HG02571 (cell line): ENCODE results near the gene TPI1.

Experiments used
- ATAC-seq: cut with Tn5 transposase; IDR thresholded peaks from one replicate; pipeline ENCODE4 v1.9.1; 2021; ENCODE audit warnings: mild to moderate bottlenecking, moderate library complexity; ENCODE audit not compliant: unreplicated experiment

Gene TPI1

DNA sequence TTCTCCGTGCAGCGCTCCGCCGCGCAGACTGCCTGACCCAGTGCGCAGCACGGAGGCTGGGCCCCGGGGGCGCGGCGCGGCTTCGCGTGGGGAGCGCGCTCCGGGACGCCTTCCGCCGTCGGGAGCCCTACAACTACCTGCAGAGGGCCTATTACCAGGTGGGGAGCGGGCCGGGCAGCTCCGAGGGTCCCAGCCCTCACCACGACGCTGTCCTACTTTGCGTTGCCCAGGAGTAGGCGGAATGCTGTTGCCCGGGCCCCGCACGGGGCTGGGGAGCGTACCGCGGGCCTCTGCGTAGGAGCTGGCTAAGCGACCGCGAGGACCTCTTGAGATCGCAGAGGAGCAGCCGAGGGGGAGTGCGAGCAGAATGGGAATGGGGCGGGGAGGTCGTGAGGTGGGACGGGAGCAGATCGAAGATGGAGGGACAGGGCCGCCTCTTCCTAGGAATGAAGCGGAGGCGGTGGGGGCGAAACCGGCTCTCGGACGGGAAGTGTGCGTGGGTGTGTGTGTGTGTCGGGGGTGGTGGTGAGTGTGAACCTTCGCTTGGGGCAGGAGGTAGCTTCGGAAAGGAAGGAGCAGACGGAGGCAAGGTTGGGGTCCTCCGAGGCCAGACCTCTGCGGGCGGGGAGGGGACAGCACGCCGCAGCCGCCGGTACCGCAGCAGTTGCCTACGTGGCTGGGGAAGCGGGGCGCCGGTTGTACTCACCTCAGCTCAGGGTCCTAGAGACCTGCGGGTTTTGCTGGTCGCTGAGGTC, 38.4 kb upstream of the TPI1 start:
- no peak for ATAC-seq

DNA sequence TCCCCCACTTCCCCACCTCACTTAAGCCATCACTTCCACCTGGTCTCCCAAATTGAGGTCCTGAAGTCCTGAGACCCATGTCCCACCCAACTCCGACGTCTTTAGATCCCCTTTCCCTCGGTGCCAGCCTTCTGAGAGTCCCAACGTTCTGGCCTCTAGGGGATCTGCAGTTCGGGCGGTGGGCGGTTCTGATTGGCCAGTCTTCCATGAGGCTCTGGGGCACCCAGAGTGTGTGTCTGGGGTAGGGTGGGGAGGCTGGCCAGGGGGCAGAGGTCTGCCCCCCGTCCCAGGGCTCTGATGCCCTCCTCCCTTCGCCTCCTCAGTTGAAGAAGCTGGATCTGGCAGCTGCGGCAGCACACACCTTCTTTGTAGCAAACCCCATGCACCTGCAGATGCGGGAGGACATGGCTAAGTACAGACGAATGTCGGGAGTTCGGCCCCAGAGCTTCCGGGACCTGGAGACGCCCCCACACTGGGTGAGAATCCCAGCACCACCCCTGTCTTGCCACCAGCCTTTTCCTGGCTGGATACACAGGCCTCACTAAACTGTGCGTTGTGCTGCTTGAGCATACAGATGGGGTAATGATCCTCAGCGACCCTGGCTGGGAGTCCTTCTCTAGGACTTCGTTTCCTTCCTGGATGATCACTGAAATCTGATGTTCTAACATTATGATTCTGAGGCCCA, 37.7 kb upstream of the TPI1 start:
- no peak for ATAC-seq

DNA sequence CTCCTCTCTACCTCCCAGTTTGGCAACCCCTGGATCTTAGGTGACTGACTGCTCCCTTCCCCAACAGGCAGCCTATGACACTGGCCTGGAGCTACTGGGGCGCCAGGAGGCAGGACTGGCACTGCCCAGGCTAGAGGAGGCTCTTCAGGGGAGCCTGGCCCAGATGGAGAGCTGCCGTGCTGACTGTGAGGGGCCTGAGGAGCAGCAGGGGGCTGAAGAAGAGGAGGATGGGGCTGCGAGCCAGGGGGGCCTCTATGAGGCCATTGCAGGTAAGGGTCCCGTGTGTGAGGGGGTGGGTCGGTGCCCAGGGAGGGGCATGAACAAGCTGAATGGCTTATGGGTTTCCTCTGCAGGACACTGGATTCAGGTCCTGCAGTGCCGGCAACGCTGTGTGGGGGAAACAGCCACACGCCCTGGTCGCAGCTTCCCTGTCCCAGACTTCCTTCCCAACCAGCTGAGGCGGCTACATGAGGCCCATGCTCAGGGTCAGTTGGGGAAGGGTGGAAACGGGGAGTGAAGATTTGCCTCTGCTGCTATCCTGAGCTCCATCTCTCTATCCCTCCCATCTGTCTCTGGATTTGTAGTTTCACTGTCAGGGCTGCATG, 36.9 kb upstream of the TPI1 start:
- ATAC-seq, result no peak

DNA sequence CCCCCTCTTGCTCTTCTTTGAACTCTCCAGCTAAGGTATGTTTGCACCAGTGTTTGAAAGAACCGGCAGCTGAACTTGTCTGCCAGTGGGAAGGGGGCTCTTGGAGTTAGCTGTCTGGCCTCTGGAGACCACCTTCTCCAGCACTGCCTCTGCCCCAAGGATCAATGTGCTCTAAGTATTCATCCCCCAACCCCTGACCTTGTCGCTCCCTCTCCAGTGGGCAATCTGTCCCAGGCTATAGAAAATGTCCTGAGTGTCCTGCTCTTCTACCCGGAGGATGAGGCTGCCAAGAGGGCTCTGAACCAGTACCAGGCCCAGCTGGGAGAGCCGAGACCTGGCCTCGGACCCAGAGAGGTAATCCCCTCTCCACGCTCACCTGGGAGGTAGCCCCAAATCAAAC, 36.3 kb upstream of the TPI1 start:
- ATAC-seq, result no peak

DNA sequence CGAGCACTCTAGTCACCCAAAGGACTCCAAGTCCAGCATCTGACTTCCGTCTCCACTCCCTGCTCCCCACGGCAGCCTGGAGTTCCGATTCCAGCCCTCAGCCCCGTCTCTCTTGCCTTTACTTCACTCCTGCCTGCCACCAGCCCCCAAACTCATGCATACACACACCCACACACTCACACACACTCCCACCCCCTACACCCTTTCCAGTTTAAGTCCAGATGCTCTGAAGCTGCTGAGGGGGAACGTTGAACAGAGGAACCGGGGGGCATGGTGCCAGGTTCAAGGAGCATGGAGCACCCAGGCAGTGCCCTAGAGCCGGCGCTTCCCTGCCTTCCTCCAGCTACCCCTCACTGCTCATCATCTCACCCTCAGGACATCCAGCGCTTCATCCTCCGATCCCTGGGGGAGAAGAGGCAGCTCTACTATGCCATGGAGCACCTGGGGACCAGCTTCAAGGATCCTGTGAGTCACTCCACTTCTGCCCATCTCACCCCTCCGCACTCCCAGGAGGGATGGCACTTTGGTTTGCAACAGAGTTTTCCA, 35.8 kb upstream of the TPI1 start:
- no peak for ATAC-seq

DNA sequence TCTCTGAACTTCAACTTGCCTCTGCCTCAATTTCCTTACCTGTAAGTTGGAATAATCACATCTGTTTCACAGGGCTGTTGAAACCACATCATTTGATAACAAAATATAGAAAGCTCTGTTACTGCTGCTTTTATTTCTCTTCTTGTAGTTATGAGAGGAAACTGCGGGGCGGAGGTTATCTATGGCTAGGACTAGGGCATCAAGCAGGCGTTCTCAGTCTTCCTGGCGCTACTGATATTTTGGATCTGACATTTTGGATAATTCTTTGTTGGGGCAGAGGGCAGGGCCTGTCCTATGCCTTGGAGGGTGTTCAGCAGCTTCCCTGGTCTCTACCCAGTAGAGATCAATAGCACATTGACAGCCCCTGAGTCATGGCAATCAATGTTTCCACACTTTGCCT, 35.2 kb upstream of the TPI1 start:
- ATAC-seq, result no peak

DNA sequence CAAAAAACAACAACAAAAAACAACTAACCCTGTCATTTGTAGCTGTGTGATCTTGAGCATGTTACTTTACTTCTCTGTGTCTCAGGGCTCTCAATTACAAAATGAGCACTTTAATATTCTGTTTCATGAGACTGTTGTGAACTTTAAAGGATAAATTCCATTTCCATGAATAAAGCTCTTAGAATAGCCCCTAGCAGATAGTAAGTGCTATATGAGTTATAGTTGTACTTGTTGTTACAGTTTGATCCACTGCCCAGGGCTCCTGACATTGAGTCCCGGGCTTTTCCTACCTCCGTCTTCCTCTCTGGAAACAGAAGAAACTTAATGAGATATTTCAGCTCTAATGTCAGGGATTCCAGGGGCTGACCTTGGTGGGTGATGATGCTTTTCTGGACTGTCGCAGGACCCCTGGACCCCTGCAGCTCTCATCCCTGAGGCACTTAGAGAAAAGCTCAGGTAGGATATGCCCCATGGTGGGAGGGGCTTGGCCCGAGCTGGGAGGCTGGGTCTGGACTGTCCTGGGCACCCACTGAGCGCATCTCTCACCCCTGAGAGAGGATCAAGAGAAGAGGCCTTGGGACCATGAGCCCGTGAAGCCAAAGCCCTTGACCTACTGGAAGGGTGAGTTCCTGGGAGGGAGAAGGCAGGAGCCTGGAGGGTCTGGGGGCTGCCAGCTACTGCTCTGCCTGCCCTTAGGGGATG, 34.0 kb upstream of the TPI1 start:
- ATAC-seq, result no peak

DNA sequence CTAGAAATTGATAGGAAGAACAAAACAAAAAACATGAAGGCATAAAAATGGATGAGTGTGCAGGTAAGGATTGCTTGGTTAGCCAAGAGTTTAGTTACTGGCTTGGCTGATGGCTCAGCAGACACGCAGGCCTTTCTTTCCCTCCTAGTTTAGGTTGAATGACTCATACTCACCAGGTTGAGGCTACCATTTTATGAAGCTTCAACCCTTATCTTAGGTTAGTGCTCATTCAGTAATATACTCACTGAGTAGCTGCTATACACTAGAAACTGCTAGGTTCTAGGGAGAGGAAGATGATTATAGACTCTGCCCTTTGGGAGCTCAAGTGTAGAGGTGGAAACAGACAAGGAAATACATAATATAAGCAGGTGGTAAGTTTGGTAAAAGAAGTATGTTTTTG, 33.1 kb upstream of the TPI1 start:
- ATAC-seq, result no peak

DNA sequence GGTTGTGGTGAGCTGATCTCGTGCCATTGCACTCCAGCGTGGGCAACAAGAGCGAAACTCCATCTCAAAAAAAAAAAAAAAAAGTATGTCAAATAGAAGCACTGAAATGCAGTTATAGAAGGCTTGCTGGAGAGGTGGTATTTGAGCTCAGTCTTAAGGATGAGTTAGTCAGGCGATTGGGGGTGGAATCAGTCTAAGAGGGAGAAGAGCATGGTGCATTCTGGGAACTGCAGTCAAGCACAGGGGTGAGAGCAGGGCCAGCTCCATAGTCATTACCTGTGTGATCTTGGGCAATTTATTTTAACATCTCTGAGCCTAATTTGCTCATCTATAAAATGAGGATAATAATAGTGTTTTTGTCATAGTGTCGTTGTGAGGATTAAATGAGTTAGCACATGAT, 32.5 kb upstream of the TPI1 start:
- no peak for ATAC-seq

DNA sequence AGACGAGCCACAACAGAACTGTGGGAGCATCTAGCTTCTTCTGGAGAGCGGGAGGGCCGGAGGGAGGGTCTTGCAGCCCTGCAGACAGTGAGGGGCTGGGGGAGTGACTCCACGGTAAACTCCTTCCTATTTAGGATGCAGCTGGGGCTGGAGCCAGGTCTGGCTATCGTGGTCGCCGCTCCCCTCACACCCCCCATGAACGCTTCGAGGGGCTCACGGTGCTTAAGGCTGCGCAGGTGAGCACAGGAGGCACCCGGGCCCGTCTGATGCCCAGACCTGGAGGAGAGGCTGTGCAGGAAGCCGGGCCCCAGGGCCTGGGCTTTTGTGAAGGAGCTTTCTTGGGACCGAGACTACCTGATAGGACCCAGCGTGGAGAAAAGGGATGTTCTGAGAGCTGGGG, 30.5 kb upstream of the TPI1 start:
- ATAC-seq, result no peak

DNA sequence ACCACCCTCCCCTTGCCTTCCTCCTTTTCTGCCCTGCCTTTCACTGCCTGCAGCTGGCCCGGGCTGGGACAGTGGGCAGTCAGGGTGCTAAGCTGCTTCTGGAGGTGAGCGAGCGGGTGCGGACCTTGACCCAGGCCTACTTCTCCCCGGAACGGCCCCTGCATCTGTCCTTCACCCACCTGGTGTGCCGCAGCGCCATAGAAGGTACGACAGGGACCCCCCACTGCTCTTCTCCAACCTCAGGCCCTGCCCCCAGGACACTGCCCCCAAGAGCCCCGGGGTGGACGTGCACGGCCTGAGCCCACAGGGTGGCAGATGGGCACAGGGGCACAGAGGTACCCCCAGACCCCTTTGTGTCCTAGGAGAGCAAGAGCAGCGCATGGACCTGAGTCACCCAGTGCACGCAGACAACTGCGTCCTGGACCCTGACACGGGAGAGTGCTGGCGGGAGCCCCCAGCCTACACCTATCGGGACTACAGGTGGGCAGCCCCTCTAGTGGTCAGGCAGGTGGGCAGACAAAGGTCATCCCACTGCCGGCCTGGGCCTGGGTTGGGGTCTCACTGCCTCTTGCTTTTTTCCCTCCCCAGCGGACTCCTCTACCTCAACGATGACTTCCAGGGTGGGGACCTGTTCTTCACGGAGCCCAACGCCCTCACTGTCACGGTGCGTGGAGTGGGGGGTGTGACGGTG, 29.8 kb upstream of the TPI1 start:
- ATAC-seq, result no peak

DNA sequence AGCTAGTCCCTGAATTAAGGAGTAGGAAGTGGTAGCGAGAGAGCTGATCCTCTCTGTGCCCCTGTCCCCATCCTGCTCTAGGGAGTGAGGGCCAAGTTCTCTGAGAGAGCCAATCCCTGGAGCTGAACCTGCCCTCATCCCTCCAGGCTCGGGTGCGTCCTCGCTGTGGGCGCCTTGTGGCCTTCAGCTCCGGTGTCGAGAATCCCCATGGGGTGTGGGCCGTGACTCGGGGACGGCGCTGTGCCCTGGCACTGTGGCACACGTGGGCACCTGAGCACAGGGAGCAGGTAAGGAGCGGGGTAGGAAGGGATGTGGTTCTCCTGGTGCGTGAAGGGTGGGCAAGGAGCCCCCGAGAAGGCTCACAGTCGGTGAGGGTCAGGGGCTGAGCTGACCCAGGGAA, 28.5 kb upstream of the TPI1 start:
- no peak for ATAC-seq

DNA sequence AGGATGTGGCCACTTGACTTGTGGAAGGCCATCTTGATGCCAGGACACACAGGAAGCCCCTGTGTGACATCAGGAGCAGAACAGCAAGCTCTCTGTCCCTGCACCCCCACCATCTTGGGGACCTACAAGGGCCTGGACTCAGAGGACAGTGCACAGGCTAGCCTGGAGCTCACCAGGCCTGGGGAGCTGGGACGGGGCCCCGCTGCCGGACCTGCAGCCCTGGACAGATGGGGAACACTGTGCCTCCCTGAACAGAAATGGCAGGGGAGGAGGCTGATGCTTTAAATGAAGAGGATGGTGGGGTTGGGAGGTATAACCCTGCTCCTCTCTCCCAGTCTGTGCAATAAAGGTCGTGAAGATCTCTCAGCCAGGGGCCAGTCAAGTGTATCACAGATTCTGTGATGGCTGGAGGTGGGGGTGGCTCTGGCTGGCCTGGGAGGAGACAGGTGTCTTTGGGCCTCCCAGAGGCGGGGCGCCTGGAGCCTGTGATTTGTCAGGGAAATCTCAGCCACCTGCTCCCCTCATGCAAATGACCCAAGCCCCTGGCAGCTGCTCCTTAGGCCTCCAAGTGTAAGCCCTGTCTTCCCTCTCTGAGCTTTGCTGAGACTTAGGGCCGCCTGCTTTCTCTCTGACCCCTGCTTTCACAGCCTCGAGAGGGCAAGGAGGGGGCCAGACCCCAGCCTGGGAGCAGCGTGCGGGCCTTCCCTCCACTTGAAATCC, 27.7 kb upstream of the TPI1 start:
- peak; percentile 79 for ATAC-seq

DNA sequence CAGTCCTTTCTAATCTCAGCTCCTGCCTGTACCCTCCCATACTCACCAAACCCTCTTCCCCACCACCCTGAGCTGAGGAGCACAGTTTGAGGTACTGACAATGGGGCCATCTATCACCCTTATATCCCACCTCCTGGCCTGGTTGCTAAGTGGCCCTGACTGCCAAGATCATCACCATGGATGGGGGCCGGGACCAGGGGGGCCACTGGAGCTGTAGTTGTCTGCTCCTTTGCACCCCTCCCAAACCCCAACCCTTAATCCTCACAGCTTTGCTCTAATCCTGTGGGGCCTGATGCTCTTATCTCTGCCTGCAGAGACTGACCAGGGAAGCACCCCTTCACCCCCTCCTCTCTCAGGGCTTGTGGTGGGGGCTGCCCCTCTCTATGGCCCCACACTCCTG, 27.0 kb upstream of the TPI1 start:
- peak; percentile 16 for ATAC-seq

DNA sequence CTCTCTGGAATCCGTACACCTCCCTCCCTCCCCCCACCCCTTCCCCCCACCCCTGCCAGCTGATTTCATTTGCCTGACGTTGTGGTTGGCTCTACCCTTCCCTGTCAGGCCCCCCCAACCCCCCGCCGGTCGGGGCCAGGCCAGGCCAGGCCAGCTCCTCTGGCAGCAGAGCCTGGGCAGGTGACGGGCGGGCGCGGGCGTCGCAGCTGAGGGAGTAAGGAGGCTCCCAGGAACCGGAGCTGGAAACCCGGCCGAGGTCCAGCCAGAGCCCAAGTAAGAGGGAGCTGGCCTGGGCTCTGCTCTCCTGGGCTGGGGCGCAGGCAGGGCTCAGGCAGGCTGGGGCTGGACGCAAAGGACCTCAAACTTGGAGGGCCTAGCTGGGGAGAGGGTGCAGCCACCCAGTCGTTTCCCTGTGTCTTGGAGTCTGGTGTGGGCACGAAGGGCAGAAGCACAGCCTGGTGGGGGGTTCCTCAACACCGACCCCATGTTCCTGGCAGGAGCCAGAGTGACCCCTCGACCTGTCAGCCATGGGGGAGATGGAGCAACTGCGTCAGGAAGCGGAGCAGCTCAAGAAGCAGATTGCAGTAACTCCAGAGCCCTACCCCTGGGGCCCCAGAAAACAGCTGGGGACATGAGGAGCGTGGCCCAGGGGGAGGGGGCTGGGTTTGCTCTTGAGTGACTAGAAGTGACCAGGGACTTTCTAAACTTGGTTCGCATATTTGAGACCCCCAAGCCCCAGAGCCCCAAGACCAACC, 26.4 kb upstream of the TPI1 start, which contains the start of gene GNB3:
TSS of gene GNB3 (plus strand) at position 165 of the 755 bp plus-strand sequence. CDS start at position 528, 363 bp downstream.
- no peak for ATAC-seq

DNA sequence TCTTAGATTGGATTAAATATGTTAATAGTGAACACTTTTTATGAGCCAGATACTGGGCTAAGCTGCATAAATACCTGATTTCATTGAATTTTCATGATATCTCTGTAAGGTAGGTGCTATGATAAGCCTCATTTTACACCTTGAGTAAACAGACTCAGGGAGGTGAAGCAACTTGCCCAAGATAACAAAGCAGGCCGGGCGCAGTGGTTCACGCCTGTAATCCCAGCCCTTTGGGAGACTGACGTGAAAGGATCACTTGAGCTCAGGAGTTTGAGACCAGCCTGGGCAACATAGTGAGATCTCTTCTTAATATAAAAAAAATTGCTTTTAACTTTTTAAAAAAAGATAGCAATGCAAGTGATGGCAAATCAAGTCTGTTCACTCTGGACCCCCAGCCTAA, 25.3 kb upstream of the TPI1 start:
- no peak for ATAC-seq

DNA sequence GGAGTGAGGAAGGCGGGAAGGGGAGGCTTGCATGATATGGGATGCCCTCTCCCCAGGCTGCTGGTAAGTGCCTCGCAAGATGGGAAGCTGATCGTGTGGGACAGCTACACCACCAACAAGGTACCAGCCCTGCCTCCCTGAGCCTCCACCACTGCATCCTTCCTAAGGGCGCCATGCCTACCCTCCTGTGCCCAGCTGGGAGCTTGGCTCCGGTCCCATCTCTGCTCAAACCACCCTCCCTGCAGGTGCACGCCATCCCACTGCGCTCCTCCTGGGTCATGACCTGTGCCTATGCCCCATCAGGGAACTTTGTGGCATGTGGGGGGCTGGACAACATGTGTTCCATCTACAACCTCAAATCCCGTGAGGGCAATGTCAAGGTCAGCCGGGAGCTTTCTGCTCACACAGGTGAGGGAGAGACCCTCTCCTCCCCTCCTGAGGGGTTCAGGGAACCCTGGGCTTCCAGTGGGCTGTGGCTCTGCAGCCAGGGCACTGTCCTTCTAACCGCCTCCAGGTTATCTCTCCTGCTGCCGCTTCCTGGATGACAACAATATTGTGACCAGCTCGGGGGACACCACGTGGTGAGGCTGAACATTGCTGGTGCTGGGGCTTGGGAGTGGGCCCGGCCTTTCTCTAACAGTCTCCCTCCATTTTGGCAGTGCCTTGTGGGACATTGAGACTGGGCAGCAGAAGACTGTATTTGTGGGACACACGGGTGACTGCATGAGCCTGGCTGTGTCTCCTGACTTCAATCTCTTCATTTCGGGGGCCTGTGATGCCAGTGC, 24.0 kb upstream of the TPI1 start:
- ATAC-seq, result no peak

DNA sequence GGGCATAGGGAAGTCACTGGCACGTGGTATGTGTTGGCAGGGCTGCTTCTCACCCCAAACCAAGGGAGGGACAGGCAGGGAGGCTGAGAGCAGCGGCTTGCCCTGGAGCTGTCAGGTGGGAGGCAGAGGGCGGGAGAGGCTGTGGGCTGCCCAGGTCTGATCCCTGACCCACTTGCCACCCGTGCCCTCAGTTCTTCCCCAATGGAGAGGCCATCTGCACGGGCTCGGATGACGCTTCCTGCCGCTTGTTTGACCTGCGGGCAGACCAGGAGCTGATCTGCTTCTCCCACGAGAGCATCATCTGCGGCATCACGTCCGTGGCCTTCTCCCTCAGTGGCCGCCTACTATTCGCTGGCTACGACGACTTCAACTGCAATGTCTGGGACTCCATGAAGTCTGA, 21.9 kb upstream of the TPI1 start:
- ATAC-seq, result no peak
